ENCODE data around the gene CLEC2L. TPM values are rescaled to one million over a fixed set of nuclear protein-coding genes. Genes with fewer than 3 reads are reported as not detected.
A peak's percentile ranks its signal among the peaks of the same experiment; 100 is the strongest.

Gene CLEC2L
- total and polyA plus RNA-seq, 2 experiments from 2014 or later = 0.26 to 0.27 TPM

DNA sequence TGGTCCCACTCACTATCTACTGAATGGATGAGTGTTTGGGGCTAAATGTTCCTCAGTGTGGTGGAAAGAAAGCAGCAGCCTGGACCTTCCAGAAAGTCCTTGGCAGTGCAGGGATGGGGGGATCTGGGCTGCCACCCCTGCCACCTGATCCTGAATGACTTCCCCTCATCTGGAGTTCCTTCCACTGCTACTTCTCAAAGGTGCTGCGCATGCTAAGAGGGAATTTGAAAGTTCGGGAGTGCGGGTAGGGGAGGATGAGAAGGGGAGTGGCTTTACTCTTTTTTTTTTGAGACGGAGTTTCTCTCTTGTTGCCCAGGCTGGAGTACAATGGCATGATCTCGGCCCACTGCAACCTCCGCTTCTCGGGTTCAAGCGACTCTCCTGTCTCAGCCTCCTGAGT lies 41.4 kb upstream of the CLEC2L start:
- TF ChIP-seq, protein P1, sequence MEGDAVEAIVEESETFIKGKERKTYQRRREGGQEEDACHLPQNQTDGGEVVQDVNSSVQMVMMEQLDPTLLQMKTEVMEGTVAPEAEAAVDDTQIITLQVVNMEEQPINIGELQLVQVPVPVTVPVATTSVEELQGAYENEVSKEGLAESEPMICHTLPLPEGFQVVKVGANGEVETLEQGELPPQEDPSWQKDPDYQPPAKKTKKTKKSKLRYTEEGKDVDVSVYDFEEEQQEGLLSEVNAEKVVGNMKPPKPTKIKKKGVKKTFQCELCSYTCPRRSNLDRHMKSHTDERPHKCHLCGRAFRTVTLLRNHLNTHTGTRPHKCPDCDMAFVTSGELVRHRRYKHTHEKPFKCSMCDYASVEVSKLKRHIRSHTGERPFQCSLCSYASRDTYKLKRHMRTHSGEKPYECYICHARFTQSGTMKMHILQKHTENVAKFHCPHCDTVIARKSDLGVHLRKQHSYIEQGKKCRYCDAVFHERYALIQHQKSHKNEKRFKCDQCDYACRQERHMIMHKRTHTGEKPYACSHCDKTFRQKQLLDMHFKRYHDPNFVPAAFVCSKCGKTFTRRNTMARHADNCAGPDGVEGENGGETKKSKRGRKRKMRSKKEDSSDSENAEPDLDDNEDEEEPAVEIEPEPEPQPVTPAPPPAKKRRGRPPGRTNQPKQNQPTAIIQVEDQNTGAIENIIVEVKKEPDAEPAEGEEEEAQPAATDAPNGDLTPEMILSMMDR (IDR thresholded peaks at IDR 0.05; ENCODE audit: low read depth, low read length) = no peak
- DNase-seq (ENCODE audit: low read depth in 1 of 2, low spot score in 1 of 2) = no peak
- Histone ChIP-seq H3K27ac (no peak overlapping the region), H3K4me3 (no peak overlapping the region), H3K27me3 (peaks cover 60% of the 10 kb centered on the region), H3K9me3 (ENCODE audit: low read depth) (no peaks in the 10 kb centered on the region), H3K4me1 (ENCODE audit: low read depth) (peaks cover 8% of the 10 kb centered on the region), H3K36me3 (no peaks in the 10 kb centered on the region)

DNA sequence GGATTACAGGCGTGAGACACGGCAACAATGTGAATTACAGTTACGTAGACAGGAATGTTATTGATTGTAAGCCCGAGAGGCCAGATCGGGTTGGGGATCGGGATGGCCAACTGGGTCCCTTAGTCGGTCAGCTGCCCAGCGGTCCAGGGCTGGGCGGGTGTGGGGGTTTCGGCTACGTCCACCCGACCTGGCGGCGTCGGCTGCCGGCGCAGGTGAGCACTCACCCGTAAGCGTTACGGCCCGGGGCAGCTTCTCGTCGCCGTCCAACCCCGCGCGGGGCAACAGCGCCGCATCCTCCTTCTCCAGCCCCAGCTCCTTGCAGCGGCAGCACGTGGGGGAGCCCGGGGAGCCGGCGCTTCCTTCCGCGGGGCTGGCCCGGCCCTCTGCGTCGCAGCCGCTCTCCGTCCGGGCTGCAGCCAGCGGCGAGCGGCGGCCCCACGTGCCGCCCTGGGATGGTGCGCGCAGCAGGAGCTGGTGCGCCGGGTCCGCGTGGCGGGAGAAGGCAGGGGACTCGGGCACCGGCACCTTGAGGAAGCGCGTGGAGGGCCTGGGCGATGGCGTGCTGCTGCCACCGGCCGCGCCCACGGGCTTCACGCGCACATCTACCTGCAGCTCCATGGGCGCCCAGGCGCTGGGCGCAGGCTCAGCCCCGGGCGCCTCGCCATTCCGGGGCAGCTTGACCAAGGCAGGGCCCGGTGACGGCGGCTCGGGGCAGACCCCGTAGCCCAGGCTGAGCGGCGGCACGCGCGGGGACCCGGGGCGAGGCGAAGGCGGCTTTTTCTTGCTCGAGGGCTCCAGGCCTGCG lies 40.6 kb upstream of the CLEC2L start:
- peak; percentile 42 to 56 for DNase-seq (ENCODE audit: low read depth in 1 of 2, low spot score in 1 of 2)
- Histone ChIP-seq H3K27ac (no peak overlapping the region), H3K4me3 (peak overlapping the region; percentile 28), H3K4me1 (ENCODE audit: low read depth) (peaks cover 8% of the 10 kb centered on the region), H3K27me3 (peaks cover 67% of the 10 kb centered on the region), H3K36me3 (no peaks in the 10 kb centered on the region), H3K9me3 (ENCODE audit: low read depth) (no peaks in the 10 kb centered on the region)
- TF ChIP-seq, protein P1 (IDR thresholded peaks at IDR 0.05; ENCODE audit: low read depth, low read length) = no peak

GRCh38 chr7:139487366-139488080 lies 36.0 kb upstream of the CLEC2L start:
- peaks cover 8% of the 10 kb centered on the region for H3K4me1 ChIP-seq (ENCODE audit: low read depth)
- H3K27ac ChIP-seq = no peak overlapping the region
- H3K9me3 ChIP-seq (ENCODE audit: low read depth) = no peaks in the 10 kb centered on the region
- TF ChIP-seq, protein P1 (IDR thresholded peaks at IDR 0.05; ENCODE audit: low read depth, low read length) = no peak
- no peak for DNase-seq (ENCODE audit: low read depth in 1 of 2, low spot score in 1 of 2)
- H3K4me3 ChIP-seq = no peak overlapping the region
- H3K36me3 ChIP-seq = no peaks in the 10 kb centered on the region
- peaks cover 69% of the 10 kb centered on the region for H3K27me3 ChIP-seq

DNA sequence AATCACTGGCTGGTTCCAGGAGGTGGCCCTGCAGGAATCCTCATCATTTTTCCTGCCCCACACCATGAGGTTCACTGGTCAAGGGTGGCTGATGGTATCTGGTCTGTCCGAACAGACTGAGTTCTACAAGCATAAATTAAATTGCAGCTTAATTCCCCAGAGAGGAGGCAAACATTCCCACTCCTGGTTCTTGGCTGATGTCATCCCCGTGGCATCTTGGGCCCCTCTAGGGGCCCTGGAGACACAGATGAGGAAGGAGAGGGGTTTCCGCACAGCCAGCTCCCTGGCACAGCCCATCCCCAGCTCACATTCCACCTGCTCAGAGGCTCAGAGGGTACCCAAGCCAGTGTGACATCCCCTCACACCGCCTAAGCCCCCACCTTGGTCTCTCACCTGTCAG lies 34.7 kb upstream of the CLEC2L start:
- no peak overlapping the region for H3K4me3 ChIP-seq
- no peaks in the 10 kb centered on the region for H3K9me3 ChIP-seq (ENCODE audit: low read depth)
- peaks cover 56% of the 10 kb centered on the region for H3K27me3 ChIP-seq
- H3K27ac ChIP-seq = no peak overlapping the region
- no peaks in the 10 kb centered on the region for H3K36me3 ChIP-seq
- H3K4me1 ChIP-seq (ENCODE audit: low read depth) = no peaks in the 10 kb centered on the region
- DNase-seq (ENCODE audit: low read depth in 1 of 2, low spot score in 1 of 2) = peak in 1 of 2 donors; percentile 8
- TF ChIP-seq, protein P1 (IDR thresholded peaks at IDR 0.05; ENCODE audit: low read depth, low read length) = no peak

DNA sequence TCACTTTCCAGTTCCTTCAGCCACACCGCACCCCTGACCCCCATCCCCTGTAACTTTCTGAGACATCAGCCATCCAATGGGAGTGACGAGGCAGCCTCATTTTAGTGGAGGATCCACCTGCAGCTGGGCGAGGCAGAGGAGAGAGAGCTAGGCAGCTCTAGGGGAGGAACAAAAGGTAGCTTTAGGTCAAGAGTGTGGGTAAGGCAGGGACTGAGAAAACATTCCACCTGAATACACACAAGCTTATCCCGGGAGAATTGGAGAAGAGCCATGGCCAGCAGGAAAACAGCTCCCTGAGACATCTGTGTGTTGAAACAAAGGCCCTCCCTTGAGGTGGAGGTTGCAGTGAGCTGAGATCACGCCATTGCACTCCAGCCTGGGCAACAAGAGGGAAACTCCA lies 33.4 kb upstream of the CLEC2L start:
- Histone ChIP-seq H3K36me3 (no peaks in the 10 kb centered on the region), H3K9me3 (ENCODE audit: low read depth) (no peaks in the 10 kb centered on the region), H3K4me3 (no peak overlapping the region), H3K27ac (no peak overlapping the region), H3K4me1 (ENCODE audit: low read depth) (peaks cover 5% of the 10 kb centered on the region), H3K27me3 (peaks cover 43% of the 10 kb centered on the region)
- DNase-seq (ENCODE audit: low read depth in 1 of 2, low spot score in 1 of 2) = no peak
- TF ChIP-seq, protein P1 (IDR thresholded peaks at IDR 0.05; ENCODE audit: low read depth, low read length) = no peak
